ENCODE results near the gene MRPL19. TPM values are rescaled to one million over a fixed set of nuclear protein-coding genes. Genes with fewer than 3 reads are reported as not detected.

MRPL19 gene
- total and polyA plus RNA-seq, 2 of the 13 experiments (the other 11 are each of a cell fraction or from before 2014, with no cell fraction given) = 43.2 to 163 TPM

DNA sequence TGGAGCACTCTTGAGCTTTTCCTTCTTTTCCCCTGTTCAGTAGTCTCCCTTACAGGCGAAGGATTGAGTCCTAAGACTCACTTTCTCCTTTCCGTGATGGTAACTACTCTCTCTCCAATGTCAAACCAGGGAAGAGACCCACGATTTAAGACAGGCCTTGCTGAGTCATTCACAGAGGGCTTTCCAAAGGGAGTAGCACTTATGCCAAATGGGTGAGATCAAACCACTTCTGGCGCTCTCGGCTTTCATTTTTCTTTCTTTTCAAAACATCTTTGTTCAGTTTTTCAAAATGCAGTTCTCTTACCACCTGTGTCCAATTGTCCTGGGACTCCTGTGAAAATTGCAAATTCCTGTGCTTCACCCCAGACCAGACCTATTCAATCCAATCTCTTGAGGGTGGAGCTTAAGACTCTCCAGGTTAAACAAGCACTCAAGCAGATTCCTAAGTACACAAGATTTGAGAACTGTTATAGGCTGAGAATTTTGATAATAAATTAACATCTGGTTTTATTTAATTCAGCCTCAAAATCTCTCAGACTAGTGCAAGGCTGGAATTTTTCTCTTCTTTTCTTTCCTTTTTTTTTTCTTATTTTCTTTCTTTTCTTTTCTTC lies 14.4 kb upstream of the MRPL19 start:
- ChIA-PET POLR2A (no interaction called here), CTCF (ENCODE audit: low intra/inter-chr PET ratio, low total read pairs) (no interaction called here)
- 60% methylated on average over 5 of the region's 5 CpGs for WGBS (ENCODE audit: low lambda C conversion rate)
- no peak overlapping the region for H3K4me2 ChIP-seq (ENCODE audit: low read depth, low read length)
- H3K36me3 ChIP-seq (replicated peaks in 1 of 2; ENCODE audit: control insufficient read depth in 1 of 2, insufficient read depth in 2 of 2, low read length in 2 of 2) = no peaks in the 10 kb centered on the region
- no peaks in the 10 kb centered on the region for H4K20me1 ChIP-seq (ENCODE audit: insufficient read depth, low read length)
- FAIRE-seq (no peak), DNase-seq (ENCODE audit: low spot score) (no peak), ATAC-seq (no peak)
- H3K4me3 ChIP-seq (replicated peaks in 1 of 3; ENCODE audit: insufficient read depth in 1 of 3, low read depth in 2 of 3, low read length in 3 of 3) = no peak overlapping the region
- intact Hi-C loops (cut with micrococcal nuclease; ENCODE audit: unreplicated experiment) (no loop called here), in situ Hi-C loops (cut with HindIII; ENCODE audit: extremely low pct_ligation_motif_present, low pct_unique_long_range_greater_than_20kb) (no loop called here)
- H2AFZ ChIP-seq (ENCODE audit: low read length) = peak overlapping the region; percentile 32
- H3K27me3 ChIP-seq (ENCODE audit: control insufficient read depth in 1 of 2, insufficient read depth in 2 of 2, low read length in 2 of 2) = peaks cover 0 to 26% of the 10 kb centered on the region in 2 experiments; a peak in 2 of 5 replicates
- BruUV-seq (replicated peaks) = no TSS peak
- H3K27ac ChIP-seq (ENCODE audit: extremely low read length, insufficient read depth, low read length) = no peak overlapping the region
- H3K4me1 ChIP-seq (ENCODE audit: insufficient read depth, low read length) = no peaks in the 10 kb centered on the region
- TF ChIP-seq ZNF234 (CRISPR knock-in tag; conservative IDR thresholded peaks at IDR 0.05) (no peak), ZNF569 (CRISPR knock-in tag; IDR thresholded peaks at IDR 0.05; ENCODE audit: borderline replicate concordance) (no peak), NFE2L2 (IDR thresholded peaks at IDR 0.05; ENCODE audit: low read length) (peak; percentile 45; the same call in 1 of the 2 replicates)
- no peaks in the 10 kb centered on the region for H3K79me2 ChIP-seq (ENCODE audit: insufficient read depth, low read length)
- no peaks in the 10 kb centered on the region for H3K9me3 ChIP-seq (ENCODE audit: low read length)
- H3K9ac ChIP-seq (ENCODE audit: insufficient read depth, low read depth, low read length) = no peak overlapping the region

DNA sequence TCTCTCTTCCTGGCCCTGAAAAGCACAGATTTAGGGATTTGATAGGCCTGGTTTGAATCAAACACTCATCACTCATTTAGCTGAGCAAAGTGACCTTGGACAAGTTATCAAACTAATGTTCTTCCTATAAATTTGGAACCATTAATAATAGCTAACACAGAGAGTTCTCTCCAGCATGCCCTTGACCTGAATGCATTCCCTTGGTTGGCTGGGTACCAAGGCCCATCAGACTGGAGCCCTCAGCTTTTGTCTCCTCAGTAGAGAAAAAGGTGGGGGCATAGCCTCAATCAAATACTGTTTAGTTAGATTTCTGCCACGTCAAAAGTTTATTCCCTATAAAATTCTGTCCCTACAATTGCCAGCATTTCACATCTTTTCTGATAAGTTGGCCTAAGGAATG lies 13.8 kb upstream of the MRPL19 start:
- WGBS (ENCODE audit: low lambda C conversion rate) = 42% methylated on average over 1 of the region's 1 CpG
- Histone ChIP-seq H3K36me3 (replicated peaks in 1 of 2; ENCODE audit: control insufficient read depth in 1 of 2, insufficient read depth in 2 of 2, low read length in 2 of 2) (no peaks in the 10 kb centered on the region), H4K20me1 (ENCODE audit: insufficient read depth, low read length) (no peaks in the 10 kb centered on the region), H3K27ac (ENCODE audit: extremely low read length, insufficient read depth, low read length) (no peak overlapping the region), H2AFZ (ENCODE audit: low read length) (no peak overlapping the region), H3K79me2 (ENCODE audit: insufficient read depth, low read length) (no peaks in the 10 kb centered on the region), H3K9ac (ENCODE audit: insufficient read depth, low read depth, low read length) (no peak overlapping the region), H3K4me1 (ENCODE audit: insufficient read depth, low read length) (no peaks in the 10 kb centered on the region), H3K4me3 (replicated peaks in 1 of 3; ENCODE audit: insufficient read depth in 1 of 3, low read depth in 2 of 3, low read length in 3 of 3) (no peak overlapping the region), H3K27me3 (ENCODE audit: control insufficient read depth in 1 of 2, insufficient read depth in 2 of 2, low read length in 2 of 2) (peaks cover 0 to 26% of the 10 kb centered on the region in 2 experiments; a peak in 2 of 5 replicates), H3K4me2 (ENCODE audit: low read depth, low read length) (no peak overlapping the region), H3K9me3 (ENCODE audit: low read length) (no peaks in the 10 kb centered on the region)
- ChIA-PET POLR2A (no interaction called here), CTCF (ENCODE audit: low intra/inter-chr PET ratio, low total read pairs) (no interaction called here)
- in situ Hi-C loops (cut with HindIII; ENCODE audit: extremely low pct_ligation_motif_present, low pct_unique_long_range_greater_than_20kb) = no loop called here
- DNase-seq (ENCODE audit: low spot score) (no peak), FAIRE-seq (no peak), ATAC-seq (no peak)
- no TSS peak for BruUV-seq (replicated peaks)
- intact Hi-C loops (cut with micrococcal nuclease; ENCODE audit: unreplicated experiment) = no loop called here
- TF ChIP-seq PHF20 (CRISPR knock-in tag; IDR thresholded peaks at IDR 0.05) (no peak), ZNF136 (CRISPR knock-in tag; IDR thresholded peaks at IDR 0.05; ENCODE audit: low read depth) (no peak), PHF8 (CRISPR knock-in tag; IDR thresholded peaks at IDR 0.05) (no peak), ZFY (CRISPR knock-in tag; IDR thresholded peaks at IDR 0.05) (no peak), ZNF101 (CRISPR knock-in tag; IDR thresholded peaks at IDR 0.05; ENCODE audit: borderline replicate concordance, low read depth) (no peak), RELA (CRISPR knock-in tag; IDR thresholded peaks at IDR 0.05) (no peak), GLI4 (CRISPR knock-in tag; IDR thresholded peaks at IDR 0.05; ENCODE audit: borderline replicate concordance) (no peak), ZSCAN20 (CRISPR knock-in tag; IDR thresholded peaks at IDR 0.05; ENCODE audit: borderline replicate concordance) (no peak)
- TF ChIP-seq, protein P1, sequence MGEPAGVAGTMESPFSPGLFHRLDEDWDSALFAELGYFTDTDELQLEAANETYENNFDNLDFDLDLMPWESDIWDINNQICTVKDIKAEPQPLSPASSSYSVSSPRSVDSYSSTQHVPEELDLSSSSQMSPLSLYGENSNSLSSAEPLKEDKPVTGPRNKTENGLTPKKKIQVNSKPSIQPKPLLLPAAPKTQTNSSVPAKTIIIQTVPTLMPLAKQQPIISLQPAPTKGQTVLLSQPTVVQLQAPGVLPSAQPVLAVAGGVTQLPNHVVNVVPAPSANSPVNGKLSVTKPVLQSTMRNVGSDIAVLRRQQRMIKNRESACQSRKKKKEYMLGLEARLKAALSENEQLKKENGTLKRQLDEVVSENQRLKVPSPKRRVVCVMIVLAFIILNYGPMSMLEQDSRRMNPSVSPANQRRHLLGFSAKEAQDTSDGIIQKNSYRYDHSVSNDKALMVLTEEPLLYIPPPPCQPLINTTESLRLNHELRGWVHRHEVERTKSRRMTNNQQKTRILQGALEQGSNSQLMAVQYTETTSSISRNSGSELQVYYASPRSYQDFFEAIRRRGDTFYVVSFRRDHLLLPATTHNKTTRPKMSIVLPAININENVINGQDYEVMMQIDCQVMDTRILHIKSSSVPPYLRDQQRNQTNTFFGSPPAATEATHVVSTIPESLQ (CRISPR knock-in tag; conservative IDR thresholded peaks at IDR 0.05) = no peak
- TF ChIP-seq, protein P2, sequence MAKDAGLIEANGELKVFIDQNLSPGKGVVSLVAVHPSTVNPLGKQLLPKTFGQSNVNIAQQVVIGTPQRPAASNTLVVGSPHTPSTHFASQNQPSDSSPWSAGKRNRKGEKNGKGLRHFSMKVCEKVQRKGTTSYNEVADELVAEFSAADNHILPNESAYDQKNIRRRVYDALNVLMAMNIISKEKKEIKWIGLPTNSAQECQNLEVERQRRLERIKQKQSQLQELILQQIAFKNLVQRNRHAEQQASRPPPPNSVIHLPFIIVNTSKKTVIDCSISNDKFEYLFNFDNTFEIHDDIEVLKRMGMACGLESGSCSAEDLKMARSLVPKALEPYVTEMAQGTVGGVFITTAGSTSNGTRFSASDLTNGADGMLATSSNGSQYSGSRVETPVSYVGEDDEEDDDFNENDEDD (CRISPR knock-in tag; IDR thresholded peaks at IDR 0.05; ENCODE audit: borderline replicate concordance) = no peak
- TF ChIP-seq, protein P3, sequence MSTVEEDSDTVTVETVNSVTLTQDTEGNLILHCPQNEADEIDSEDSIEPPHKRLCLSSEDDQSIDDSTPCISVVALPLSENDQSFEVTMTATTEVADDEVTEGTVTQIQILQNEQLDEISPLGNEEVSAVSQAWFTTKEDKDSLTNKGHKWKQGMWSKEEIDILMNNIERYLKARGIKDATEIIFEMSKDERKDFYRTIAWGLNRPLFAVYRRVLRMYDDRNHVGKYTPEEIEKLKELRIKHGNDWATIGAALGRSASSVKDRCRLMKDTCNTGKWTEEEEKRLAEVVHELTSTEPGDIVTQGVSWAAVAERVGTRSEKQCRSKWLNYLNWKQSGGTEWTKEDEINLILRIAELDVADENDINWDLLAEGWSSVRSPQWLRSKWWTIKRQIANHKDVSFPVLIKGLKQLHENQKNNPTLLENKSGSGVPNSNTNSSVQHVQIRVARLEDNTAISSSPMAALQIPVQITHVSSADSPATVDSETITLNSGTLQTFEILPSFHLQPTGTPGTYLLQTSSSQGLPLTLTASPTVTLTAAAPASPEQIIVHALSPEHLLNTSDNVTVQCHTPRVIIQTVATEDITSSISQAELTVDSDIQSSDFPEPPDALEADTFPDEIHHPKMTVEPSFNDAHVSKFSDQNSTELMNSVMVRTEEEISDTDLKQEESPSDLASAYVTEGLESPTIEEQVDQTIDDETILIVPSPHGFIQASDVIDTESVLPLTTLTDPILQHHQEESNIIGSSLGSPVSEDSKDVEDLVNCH (CRISPR knock-in tag; IDR thresholded peaks at IDR 0.05) = no peak

All from HepG2 (cell line).